Peyer's patch (tissue), 4 donors: ENCODE data around the gene PSPH. TPM values are rescaled to one million over a fixed set of nuclear protein-coding genes. Genes with fewer than 3 reads are reported as not detected.
"Not testable (repeated sequence)": the region's sequence is repeated elsewhere in the genome, so short reads cannot be mapped to it uniquely, and the experiment has no call there.

ENCODE experiments used
- DNase-seq, 3 donors: peaks; one replicate each; pipeline ENCODE4 v3.0.0-alpha.2; 2017 to 2019
- H3K27ac ChIP-seq, 4 donors: fragments of 200-600 bp; sonication (generic); one replicate each; pipeline ENCODE4 v1.5.1; 2016 to 2019
- H3K27me3 ChIP-seq, 2 donors: fragments of 200-600 bp; sonication (generic); one replicate each; pipeline ENCODE4 v1.5.1; 2019
- H3K36me3 ChIP-seq, 3 donors: fragments of 200-600 bp; sonication (generic); one replicate each; pipeline ENCODE4 v1.5.1; 2016 to 2019
- H3K4me1 ChIP-seq, 4 donors: fragments of 200-600 bp; sonication (generic); one replicate each; pipeline ENCODE4 v1.5.1; 2016 to 2019
- H3K4me3 ChIP-seq, 4 donors: fragments of 200-600 bp; sonication (generic); 1 replicate in 3 of 4; 2 replicates in 1 of 4; pipeline ENCODE4 v1.5.1; 2016 to 2019; ENCODE audit warnings: mild to moderate bottlenecking in 1 of 4
- H3K9me3 ChIP-seq, 4 donors: fragments of 200-600 bp; sonication (generic); one replicate each; pipeline ENCODE4 v1.5.1; 2016 to 2019; ENCODE audit warnings: mild to moderate bottlenecking in 1 of 4
- CTCF ChIP-seq, 6 experiments: fragments of 450-650 bp in 4 of 6; fragments of 200-600 bp in 2 of 6; sonication (generic) in 1 of 6; IDR thresholded peaks; one replicate each; pipeline ENCODE4 v1.5.1; 2017 to 2019; ENCODE audit warnings: antibody characterized with exemption in 6 of 6, mild to moderate bottlenecking in 3 of 6, moderate library complexity in 1 of 6
- POLR2A ChIP-seq, 2 donors: fragments of 450-650 bp; IDR thresholded peaks; one replicate each; pipeline ENCODE4 v1.5.1; 2017; ENCODE audit warnings: antibody characterized with exemption in 2 of 2, mild to moderate bottlenecking in 2 of 2, moderate library complexity in 2 of 2
- total RNA-seq, 4 donors: library from RNA; depleted of rRNA; stranded (reverse); fragments of >200 nt; gene quantifications; one replicate each; pipeline ENCODE4 v1.1.0, GENCODE V29; 2016

PSPH gene
- total RNA-seq, 4 donors from 2014 or later: 12.3 to 25.6 (median 16.1) TPM

- Histone ChIP-seq H3K4me3 (no peak overlapping the region), H3K4me1 (peaks cover 0 to 2% (median 0%) of the 10 kb centered on the region in 4 donors), H3K27me3 (no peaks in the 10 kb centered on the region), H3K9me3 (no peaks in the 10 kb centered on the region), H3K27ac (no peak overlapping the region), H3K36me3 (no peaks in the 10 kb centered on the region)
- TF ChIP-seq POLR2A (IDR thresholded peaks at IDR 0.05) (no peak), CTCF (IDR thresholded peaks at IDR 0.05) (no peak)
- DNase-seq: no peak
Observed at GRCh38 chr7:56023500-56023899, 27.7 kb downstream of the PSPH start.

- Histone ChIP-seq H3K27ac (no peak overlapping the region), H3K36me3 (no peaks in the 10 kb centered on the region), H3K9me3 (no peaks in the 10 kb centered on the region), H3K4me1 (no peaks in the 10 kb centered on the region), H3K27me3 (no peaks in the 10 kb centered on the region), H3K4me3 (no peak overlapping the region)
- no peak for TF ChIP-seq CTCF (IDR thresholded peaks at IDR 0.05)
- TF ChIP-seq POLR2A (IDR thresholded peaks at IDR 0.05): no peak
- no peak for DNase-seq
Observed at GRCh38 chr7:56019501-56019900, 31.7 kb downstream of the PSPH start.

- not testable (repeated sequence) for H3K9me3 ChIP-seq, H3K4me1 ChIP-seq, H3K36me3 ChIP-seq, DNase-seq, H3K27me3 ChIP-seq, H3K4me3 ChIP-seq, H3K27ac ChIP-seq
Observed at GRCh38 chr7:56017015-56017414, 34.2 kb downstream of the PSPH start.

- no peak for DNase-seq
- H3K27me3 ChIP-seq: no peaks in the 10 kb centered on the region
- H3K9me3 ChIP-seq: no peaks in the 10 kb centered on the region
- H3K4me1 ChIP-seq: no peaks in the 10 kb centered on the region
- TF ChIP-seq POLR2A (IDR thresholded peaks at IDR 0.05) (no peak), CTCF (IDR thresholded peaks at IDR 0.05) (no peak)
- H3K36me3 ChIP-seq: no peaks in the 10 kb centered on the region
- H3K27ac ChIP-seq: no peak overlapping the region
- H3K4me3 ChIP-seq: no peak overlapping the region
Observed at GRCh38 chr7:56009695-56010094, 41.5 kb downstream of the PSPH start.

- H3K4me1 ChIP-seq: no peaks in the 10 kb centered on the region
- no peaks in the 10 kb centered on the region for H3K36me3 ChIP-seq
- no peaks in the 10 kb centered on the region for H3K9me3 ChIP-seq
- DNase-seq: no peak
- no peaks in the 10 kb centered on the region for H3K27me3 ChIP-seq
- TF ChIP-seq CTCF (IDR thresholded peaks at IDR 0.05): no peak
- no peak for TF ChIP-seq POLR2A (IDR thresholded peaks at IDR 0.05)
- no peak overlapping the region for H3K27ac ChIP-seq
- H3K4me3 ChIP-seq: no peak overlapping the region
Observed at GRCh38 chr7:56007891-56008290, 43.4 kb downstream of the PSPH start.

- Histone ChIP-seq H3K4me1 (no peaks in the 10 kb centered on the region), H3K4me3 (no peak overlapping the region), H3K27me3 (no peaks in the 10 kb centered on the region), H3K27ac (no peak overlapping the region), H3K36me3 (no peaks in the 10 kb centered on the region), H3K9me3 (no peaks in the 10 kb centered on the region)
- DNase-seq: no peak
- TF ChIP-seq POLR2A (IDR thresholded peaks at IDR 0.05) (no peak), CTCF (IDR thresholded peaks at IDR 0.05) (no peak)
Observed at GRCh38 chr7:56007167-56007652, 44.0 kb downstream of the PSPH start.
